HG02973 (cell line): ENCODE measurements around the gene ZNF135.

Experiments used
- ATAC-seq: cut with Tn5 transposase; IDR thresholded peaks from one replicate; pipeline ENCODE4 v1.9.1; 2021; ENCODE audit warnings: moderate library complexity; ENCODE audit not compliant: unreplicated experiment

Gene ZNF135

DNA sequence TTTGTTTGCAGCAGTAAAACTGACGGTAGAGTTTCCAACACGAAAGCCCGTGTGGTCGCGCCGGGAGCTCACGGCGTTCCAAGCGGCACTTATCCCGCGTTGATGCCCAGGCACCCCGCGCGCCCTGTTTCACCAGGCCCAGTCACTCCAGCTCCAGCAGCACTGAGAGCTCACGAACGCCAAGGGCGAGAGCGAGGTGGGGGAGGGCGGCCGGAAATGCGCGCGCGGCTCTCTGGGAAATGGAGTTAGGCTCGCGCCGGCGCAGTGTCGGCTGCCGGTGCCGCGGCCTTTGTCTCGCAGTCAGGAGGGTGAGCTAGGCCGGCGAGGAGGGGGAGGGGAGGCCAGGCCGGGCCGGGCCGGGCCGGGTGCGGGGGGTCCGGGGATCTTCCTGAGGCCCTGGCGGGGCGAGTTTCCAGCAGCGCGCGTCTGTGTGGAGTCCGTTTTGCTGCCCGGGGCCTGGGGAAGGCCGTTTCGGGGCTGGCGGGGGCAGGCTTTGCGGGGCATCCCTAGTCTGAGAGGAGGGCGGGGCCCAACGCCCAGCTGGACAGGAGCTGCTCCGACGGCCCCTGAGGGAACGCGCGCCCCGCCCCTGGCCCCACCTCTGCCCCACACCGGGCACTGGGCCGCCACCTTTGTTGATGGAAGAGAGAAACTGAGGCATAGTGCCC is at the start of gene ZNF135:
TSS of gene ZNF135 (plus strand) at position 280 of the 668 bp plus-strand sequence. CDS start 721 bp downstream, outside the sequence.
- ATAC-seq = no peak

DNA sequence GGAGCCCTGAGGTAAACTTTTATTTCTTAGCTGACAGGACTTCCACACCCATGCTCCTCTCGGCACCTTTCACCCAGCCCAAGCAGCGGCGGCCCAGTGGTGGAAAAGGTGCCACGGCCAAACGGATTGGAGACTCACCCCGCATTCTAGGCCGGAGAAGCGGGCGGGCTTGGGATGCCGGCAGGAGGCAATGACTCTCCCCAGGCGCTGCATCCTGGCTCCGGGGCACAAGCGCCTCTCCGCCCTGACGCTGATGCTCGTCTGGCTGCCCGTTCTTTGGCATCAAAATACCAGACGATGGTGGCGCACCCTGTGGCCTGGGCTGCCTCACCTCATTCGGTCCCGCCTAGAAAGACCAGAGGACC is 49.8 kb upstream of the ZNF135 start:
- peak; percentile 13 for ATAC-seq

DNA sequence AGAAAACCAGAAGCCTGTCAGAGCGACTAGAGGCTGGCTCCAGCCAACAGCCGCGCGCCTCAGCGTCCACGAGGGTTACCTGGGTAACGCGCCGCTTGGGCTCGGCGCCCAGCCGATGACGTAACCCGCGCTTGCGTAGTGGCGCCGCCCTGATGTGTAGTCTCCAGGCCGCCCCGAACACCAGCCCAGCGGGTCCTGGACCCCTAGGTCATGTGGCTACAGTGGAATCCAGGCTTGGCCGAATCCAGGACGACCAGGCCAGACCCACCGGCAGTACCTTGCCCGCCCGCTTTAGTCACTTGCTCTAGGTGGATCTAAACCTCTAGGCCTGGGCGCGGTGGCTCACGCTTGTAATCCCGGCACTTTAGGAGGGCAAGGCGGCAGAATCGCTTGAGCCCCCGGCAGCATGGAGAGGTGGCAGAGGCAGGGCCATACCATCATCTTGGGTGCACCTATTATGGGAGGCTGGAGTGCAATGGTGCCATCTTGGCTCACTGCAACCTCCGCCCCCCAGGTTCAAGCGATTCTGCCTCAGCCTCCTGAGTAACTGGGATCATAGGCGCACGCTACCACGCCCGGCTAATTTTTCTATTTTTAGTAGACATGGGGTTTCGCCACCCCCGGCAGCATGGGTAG is 49.3 kb upstream of the ZNF135 start:
- peak; percentile 67 for ATAC-seq

DNA sequence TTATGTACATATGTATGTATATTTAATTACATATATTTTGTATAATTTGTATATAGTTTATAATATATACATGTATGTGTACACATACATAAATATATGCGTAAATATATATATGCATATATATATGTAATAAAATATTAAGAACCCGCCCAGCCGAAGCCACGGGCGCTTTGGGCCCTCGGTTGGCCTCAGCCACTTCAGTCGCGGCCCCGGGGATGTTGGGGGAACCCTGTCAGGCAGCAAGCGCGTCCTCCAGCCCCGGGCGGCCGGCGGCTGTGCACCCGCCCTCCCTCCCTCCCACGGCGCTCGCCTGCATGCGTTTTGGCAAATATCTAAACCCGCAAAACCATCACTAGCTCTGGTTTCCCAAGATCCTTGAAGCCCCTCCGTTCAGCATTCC is 48.6 kb upstream of the ZNF135 start:
- ATAC-seq = no peak

DNA sequence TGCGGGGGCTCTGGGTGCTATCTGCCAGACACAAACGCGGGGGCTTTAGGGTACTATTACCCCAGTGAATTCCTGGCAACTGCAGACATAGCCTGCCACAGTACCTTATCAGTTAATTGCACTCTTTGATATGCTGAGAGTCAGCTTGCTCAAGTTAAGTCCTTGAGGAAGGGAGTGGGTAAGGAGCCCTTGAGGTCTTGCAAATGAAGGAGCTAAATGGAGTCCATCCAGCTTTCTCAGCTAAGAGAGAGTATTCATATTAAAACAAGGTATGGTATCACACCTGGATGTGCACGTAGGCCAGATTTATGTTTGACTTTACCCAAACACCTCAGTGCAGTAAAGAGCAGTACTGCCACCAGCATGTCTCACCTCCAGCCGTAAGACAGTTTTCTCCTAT is 44.9 kb upstream of the ZNF135 start:
- no peak for ATAC-seq

DNA sequence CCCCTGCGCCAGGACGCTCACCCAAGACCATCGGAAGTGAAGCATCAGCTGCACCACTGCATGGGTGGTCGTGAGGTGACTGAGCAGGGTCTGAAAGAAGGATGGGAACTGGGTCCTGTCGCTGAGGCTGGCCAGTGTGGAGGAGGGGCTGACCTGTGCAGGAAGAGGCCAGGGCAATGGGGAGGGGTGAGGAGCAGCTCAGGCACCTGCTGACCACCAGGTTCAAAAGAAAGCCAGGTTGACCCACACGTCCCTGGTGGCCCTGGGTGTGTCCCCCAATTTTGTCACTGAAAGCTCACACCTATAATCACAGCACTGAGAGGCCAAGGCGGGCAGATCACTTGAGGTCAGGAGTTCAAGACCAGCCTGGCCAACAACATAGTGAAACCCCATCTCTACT is 39.0 kb upstream of the ZNF135 start:
- no peak for ATAC-seq

DNA sequence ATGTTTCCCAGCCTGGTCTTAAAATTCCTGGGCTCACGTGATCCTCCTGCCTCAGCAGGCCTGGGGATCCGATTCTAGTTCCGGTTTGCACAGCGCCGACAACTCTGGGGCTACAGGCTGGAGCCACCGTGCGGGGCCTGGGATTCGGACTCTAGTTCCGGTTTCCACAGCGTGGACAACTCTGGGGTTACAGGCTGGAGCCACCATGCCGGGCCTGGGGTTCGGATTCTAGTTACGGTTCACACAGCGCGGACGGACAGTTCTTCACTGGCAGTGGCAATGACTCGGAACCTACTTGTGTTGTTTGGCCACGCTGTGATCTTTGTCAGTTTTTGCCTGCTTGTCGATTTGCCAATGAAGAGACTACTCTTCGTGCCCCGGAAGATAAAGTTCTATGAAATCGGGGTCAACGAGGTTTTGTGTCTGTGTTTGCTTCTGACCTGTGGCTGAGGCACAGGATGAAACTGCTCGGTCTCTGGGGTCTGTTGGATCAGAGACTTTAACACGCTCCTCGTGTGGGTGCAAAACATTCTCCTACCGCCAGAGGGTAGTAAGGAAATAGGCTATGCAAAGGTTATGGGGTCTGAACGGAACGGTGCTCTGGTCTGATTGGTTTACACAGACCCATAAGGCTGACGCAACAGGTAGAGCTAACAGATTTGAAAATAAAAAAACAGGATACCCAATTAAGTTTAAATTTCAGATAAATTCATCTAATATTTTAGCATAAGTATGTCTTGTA is 37.4 kb upstream of the ZNF135 start:
- ATAC-seq = no peak

DNA sequence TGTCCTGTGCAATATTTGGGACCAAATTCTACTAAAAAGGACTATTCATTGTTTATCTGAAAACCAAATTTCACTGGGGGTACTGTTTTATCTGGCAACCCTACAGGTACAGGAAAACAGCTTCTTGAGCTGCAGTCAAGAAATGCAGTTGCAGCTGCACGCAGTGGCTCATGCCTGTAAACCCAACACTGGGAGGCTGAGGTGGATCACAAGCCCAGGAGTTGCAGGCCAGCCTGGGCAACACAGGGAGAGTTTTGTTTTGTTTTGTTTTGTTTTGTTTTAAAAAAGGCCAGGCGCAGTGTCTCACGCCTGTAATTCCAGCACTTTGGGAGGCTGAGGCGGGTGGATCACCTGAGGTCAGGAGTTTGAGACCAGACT is 36.8 kb upstream of the ZNF135 start:
- ATAC-seq = no peak

DNA sequence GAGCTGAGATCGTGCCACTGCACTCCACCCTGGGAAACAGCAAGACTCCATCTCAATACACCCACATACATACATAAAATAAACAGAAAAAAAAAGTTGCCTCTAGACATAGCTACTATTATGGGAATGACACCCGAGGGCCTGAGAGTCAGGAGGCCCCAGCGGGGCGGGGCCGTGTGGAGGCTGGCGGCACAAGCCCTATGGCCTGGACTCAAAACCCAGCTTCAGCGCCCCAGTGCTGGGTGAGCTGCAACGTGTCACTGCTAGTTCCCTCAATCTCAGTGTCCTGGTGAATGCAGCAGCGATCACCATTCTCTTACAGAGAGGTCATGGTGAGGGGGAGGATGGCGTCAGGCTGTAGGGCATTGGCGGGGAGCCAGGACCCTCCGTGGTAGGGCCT is 34.4 kb upstream of the ZNF135 start:
- no peak for ATAC-seq

DNA sequence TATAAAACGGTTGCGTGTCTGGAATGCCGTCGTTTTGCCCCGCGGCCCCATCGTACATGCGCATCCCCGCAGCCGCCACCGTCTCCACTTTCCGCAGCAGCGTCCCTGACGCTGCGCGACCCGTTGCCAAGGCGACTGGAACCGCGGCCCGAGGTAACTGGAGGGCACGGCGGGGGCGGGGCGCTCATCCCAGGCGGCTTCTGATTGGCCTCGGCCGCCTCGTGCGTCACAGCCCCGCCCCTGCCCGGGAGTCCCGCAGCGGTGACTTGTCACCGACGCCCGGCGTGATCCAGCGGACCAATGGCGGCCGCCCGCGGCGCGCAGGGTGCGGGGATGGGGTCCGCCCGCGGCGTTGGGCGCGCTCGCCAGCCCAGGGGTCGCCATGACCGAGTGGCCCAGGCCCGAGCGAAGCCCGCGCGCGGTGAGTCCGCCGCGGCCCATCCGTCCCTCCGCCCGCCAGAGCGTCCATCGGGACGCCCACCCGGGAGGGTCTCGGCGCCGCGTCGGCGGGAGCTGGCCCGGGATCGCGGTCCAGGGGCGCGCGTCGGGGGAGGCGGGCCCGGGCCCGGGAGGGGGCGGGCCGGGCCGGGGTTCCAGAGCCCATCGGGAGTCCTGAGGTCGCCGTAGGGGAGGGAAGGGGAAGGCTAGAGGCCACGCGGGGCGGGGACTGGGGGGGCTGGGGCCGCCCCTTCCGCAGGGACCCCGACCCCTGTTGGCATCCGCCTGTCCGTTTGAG is 25.2 kb upstream of the ZNF135 start, which contains the start of gene ZSCAN1:
TSS of gene ZSCAN1 (plus strand) at position 285 of the 736 bp plus-strand sequence. CDS start 3,812 bp downstream, outside the sequence.
- no peak for ATAC-seq

DNA sequence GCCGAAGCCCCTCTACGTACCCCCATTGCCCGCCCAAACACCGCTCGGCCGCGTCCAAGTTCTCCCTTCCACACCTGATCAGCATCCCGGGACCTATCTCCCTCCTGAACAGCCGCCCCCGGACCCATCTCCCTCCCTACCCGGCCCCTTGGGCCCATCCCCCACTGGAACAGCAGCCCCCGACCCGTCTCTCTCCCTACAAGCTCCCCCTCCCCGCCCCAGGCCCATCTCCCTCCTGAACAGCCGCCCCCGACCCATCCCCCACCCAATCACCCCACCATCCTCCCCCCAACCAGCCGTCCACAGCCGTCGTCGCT is 24.6 kb upstream of the ZNF135 start:
- ATAC-seq = no peak

DNA sequence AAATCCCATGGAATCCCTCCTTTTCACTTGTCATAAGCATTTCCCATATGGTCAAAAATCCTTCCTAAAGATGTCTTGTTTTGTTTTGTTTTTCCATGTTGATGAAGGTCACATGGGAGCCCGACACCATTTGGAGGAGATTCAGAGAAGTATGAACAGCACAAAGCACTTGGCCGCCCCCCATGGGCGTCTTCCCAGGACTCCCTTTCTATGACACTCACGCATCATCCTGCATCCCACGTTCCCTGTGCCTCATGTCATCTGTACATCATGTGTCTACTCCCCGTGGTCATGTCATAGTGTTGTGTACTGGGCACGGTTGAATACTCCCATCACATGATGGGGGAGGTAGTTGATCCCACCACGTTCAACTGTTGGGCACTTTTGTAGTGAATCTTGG is 23.2 kb upstream of the ZNF135 start:
- no peak for ATAC-seq

DNA sequence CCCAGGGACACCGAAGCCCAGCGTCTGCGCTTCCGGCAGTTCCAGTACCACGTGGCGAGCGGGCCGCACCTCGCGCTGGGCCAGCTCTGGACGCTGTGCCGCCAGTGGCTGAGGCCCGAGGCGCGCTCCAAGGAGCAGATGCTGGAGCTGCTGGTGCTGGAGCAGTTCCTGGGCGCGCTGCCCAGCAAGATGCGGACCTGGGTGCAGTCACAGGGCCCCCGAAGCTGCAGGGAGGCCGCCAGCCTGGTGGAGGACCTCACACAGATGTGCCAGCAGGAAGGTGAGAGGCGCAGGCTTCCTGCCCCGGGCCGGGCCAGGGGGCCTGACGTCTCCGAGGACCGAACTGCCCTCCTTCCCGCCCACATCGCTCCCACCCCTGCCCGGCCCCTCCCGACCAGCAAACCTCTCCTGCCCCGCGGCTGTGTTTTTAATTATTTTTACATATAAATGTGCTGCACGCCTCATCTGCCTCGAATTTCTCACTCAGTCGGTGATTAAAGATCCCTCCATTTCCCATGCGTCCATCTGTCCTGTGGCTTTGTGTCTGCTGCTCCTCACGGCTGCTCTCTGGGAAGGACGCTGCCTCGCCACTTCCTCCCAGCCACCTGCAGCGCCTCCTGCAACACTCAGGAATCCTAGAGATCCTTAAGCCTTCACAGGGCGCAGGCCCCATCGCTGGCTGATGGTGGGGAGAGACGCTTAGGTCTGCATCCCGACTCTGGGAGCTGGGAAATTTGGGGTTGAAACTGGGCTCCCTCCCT is 21.0 kb upstream of the ZNF135 start:
- ATAC-seq = no peak

DNA sequence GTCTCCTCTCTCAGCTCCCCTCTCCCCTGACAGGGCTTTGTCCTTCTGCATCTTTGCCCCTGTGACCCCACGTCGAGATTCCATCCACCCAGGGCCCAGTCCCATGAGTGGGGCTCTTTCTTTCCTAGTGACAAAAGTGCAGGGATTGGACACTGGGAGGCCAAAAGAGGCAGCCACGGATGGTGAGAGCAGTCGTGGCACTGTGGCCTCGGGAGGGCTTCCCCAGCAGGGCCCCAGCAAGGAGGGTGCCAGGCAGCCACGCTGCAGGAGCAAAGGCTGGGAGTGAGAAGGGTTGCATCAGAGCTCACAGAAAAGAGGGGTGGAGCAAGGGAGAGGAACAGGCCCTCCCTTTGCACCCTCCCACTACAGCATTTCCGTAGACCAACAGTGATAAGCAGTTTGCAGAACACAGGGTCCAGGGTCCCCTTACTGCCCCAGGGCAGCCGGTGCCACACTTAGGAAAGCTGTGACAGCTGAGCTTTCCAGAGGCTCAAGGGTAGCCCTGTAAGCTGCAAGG is 20.3 kb upstream of the ZNF135 start:
- no peak for ATAC-seq

DNA sequence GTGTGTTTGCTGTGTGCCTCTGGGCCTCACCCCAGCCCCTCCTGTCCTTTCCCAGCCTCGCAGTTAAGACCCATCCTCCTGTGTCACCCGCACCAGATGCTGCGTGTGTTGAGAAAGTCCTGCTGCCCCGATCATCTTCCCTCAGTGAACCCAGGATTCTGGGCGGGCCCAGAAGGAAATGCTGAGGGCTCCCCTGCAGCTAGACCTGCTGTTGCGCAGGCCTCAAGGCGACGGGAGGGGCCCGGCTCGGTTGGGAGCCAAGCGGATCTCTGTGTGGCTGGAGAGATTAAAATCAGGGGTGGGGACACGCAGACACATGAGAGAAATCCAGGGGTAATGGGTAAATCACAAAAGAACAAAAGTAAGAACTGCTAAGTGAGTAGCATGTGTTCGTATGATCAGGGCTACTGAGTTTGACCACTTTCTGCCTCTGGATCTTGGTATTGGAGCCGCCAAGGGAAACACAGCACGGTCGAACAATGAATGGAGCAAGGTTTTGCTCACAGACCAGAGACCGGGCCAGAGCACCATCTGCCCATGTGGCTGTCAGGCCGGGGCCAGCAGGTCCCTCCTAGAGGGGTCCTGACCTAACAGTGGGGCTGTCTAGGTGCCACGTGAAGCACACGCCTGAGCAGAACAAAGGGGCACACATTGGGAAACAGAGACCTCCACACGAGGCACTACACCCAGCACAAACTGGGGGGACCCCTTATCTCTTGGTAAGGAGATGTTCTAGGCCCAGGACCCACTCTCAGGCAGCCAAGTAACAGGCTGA is 18.1 kb upstream of the ZNF135 start:
- no peak for ATAC-seq

DNA sequence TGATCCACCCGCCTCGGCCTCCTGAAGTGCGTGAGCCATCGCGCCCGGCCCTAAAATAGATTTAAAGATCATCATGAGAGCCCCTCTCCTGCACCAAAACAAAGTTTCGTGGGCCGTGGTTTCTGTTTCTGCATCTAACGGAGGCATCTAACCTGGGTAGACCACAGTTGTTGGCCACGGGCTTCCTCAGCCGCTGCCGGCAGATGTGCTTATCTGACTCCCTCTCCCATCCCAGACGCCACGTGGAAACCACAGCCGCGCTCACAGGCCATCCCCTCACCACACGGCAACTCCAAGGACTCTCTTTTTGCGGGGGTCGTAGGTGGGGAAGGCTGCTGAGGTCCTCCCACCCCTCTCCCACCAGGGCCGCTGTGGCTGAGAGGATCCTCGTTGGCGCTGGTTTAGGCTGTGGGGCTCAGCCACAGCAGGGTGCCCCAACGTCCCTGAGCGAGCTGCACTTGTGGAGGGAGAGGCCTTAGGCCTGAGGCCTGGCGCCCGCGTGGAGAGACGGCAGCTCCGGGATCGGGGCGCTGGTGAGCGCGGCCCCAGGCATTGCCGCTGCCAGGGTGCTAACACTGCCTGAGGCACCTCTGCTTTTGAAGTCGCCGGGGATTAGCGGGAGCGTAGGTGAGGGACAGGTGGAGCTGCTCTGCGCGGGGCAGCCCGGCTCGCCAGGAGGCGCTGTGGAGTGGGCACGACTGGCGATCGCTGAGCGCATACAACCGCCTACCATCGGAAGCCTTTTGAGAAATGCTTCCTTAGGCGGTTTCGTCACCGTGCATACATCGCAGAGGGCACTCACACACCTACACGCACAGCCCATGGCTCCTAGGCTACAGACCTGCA is 16.4 kb upstream of the ZNF135 start:
- ATAC-seq = no peak

DNA sequence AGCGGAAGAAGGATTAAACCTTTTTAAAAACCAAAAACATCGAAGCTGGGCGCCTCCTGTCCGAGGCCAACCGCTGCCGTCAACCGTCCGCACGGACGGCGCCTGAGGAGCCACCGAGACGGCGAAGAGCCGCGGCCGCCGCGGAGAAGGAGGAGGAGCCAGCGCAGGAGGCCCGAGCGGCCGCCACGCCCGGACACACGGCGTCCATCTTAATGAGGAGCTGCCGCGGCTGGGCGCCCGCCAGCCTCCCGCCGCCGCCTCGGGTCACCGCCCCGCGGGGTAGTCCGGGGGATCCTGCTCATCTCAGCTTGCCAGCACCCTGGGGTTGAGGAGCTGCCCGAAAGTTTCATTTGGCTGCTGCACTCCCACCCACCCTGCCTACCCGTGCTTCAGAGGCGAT is 14.7 kb upstream of the ZNF135 start:
- no peak for ATAC-seq

DNA sequence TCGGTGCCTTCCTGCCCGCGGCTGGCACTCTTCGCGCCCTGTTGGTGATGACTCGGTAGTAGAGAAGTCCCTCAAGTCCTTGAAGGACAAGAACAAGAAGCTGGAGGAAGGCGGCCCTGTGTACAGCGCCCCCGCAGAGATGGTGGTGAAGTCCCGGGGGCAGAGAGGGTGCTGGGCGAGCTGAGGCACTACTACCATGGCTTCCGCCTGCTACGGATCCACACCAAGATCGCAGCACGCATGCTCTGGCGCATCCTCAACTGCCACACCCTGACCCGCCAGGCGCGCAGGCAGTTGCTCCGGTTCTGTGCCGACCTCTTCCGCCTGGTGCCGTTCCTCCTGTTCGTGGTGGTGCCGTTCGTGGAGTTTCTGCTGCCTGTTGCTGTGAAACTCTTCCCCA is 14.2 kb upstream of the ZNF135 start:
- ATAC-seq = no peak

DNA sequence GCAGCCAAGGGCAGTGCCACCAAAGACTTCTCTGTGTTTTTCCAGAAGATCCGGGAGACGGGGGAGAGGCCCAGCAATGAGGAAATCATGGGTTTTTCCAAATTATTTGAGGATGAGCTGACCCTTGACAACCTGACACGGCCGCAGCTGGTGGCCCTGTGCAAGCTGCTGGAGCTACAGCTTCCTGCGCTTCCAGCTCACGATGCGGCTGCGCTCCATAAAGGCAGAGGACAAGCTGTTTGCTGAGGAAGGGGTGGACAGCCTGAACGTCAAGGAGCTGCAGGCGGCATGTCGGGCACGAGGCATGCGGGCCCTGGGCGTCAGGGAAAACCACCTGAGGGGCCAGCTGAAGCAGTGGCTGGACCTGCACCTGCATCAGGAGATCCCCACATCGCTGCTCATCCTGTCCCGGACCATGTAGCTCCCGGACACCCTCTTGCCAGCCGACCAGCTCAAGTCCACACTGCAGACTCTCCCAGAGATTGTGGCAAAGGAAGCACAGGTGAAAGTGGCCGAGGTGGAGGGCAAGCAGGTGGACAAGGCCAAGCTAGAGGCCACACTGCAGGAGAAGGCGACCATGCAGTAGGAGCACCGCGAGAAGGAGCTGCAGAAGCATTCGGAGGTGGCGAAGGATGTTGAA is 13.6 kb upstream of the ZNF135 start:
- ATAC-seq = no peak
